Naive thymus-derived CD8-positive, alpha-beta T cell (primary cell): Measurements from ENCODE around the gene USP32. TPM values are rescaled to one million over a fixed set of nuclear protein-coding genes. Genes with fewer than 3 reads are reported as not detected.
"Not testable (repeated sequence)": the region's sequence is repeated elsewhere in the genome, so short reads cannot be mapped to it uniquely, and the experiment has no call there.

Source experiments
- ATAC-seq, 2 donors: fragments of 150-1000 bp; cut with Tn5 transposase in 1 of 2; sonication (Bioruptor Pico), chemical (Tn5 transposase) in 1 of 2; 1 replicate in 1 of 2; 2 replicates in 1 of 2; pipeline ENCODE4 v1.10.0; 2021; ENCODE audit warnings: mild to moderate bottlenecking in 2 of 2, moderate library complexity in 2 of 2
- POLR2A ChIA-PET: fragments of 350-600 bp; sonication (Branson Sonifier 250); formaldehyde crosslinking; loops from one replicate; lab custom pipeline; 2021; ENCODE audit warnings: antibody characterized with exemption; lab: Charles Lee
- DNase-seq, 10 donors: peaks; one replicate each; pipeline versions ENCODE4 v3.0.0 to v3.0.0-alpha.2; 2020 to 2022
- H3K27ac Mint-ChIP-seq, 10 donors: one replicate each; pipeline ENCODE4 v1.8.0; 2020 to 2022; ENCODE audit warnings: mild to moderate bottlenecking in 10 of 10, mixed read lengths in 10 of 10, moderate library complexity in 4 of 10, inconsistent platforms in 1 of 10
- H3K27me3 Mint-ChIP-seq, 5 donors: one replicate each; pipeline ENCODE4 v1.8.0; 2021 to 2022; ENCODE audit warnings: mixed read lengths in 5 of 5
- H3K36me3 Mint-ChIP-seq, 3 donors: one replicate each; pipeline ENCODE4 v1.8.0; 2020 to 2022; ENCODE audit warnings: mixed read lengths in 3 of 3, mild to moderate bottlenecking in 2 of 3, inconsistent platforms in 1 of 3
- H3K4me1 Mint-ChIP-seq, 4 donors: one replicate each; pipeline ENCODE4 v1.8.0; 2021 to 2022; ENCODE audit warnings: mixed read lengths in 4 of 4
- H3K4me3 Mint-ChIP-seq, 10 donors: one replicate each; pipeline ENCODE4 v1.8.0; 2020 to 2022; ENCODE audit warnings: mild to moderate bottlenecking in 10 of 10, mixed read lengths in 10 of 10, moderate library complexity in 6 of 10, inconsistent platforms in 1 of 10
- H3K9me3 Mint-ChIP-seq, 9 donors: one replicate each; pipeline ENCODE4 v1.8.0; 2020 to 2022; ENCODE audit warnings: mixed read lengths in 9 of 9, mild to moderate bottlenecking in 3 of 9, inconsistent platforms in 1 of 9, moderate library complexity in 1 of 9
- polyA plus RNA-seq, 3 donors: library from polyadenylated mRNA; unstranded; fragments of 300-500 nt; fragmentation: Illumina TruSeq; gene quantifications; one replicate each; pipeline ENCODE4 v1.2.3, GENCODE V29; 2021
- total RNA-seq, 8 experiments: library from RNA in 2 of 8; stranded (reverse) in 2 of 8; gene quantifications; one replicate each; pipeline ENCODE4 v1.2.3 and lab custom pipeline; 2021 to 2026

Gene USP32
- total and polyA plus RNA-seq, 5 experiments from 2014 or later, result 3.9 to 36.6 (median 5.6) TPM

DNA sequence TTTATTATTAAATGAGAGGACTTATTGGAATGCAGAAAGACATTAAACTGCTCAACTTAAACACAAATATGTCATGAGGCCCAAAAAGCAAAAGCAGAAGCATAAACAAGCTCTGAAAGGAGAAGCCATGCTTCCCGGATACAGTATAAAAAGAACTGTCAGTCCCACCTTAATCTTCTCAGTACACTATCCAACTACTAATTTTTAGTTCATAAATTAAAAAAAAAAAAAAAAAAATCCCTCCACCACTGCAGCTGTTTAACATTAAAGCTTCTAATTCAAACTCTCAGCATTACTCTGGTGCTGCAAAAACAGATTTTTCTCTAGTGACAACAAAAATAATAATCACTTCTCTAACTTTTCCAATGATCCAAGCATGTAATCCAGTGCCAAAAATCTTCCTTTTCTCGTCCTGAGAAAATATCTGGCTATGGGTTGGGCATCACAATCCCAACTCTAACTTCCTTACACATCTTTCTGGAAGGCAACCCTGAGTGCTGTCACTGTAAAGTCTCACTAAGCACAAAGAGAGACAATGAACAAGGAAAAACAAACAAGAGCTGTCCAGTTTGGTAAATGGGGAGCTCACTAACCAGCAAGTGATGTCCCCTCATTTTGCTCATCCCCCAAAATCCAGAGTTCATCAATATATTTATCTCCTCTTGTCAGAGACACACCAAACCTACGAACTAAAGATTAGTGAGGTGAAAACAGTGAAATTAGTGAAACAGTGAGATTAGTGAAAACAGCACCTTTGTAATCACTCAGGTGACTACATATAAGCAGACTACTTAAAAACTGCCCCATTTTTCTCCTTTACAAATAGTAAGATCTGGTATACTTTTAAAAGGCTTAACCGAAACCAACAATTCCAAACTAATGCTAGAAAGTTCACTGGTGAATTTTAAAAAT, 5.5 kb downstream of the USP32 start:
- DNase-seq (no peak), ATAC-seq (no peak)
- Mint-ChIP-seq H3K27me3 (no peaks in the 10 kb centered on the region), H3K27ac (peak overlapping the region in 1 of 10 donors; percentile 45), H3K4me1 (peaks cover 35 to 68% (median 63%) of the 10 kb centered on the region in 4 donors), H3K4me3 (peak overlapping the region in 2 of 10 donors; percentile 5 to 26), H3K9me3 (no peaks in the 10 kb centered on the region), H3K36me3 (peaks cover 0 to 8% (median 0%) of the 10 kb centered on the region in 3 donors)
- POLR2A ChIA-PET, result no interaction called here

DNA sequence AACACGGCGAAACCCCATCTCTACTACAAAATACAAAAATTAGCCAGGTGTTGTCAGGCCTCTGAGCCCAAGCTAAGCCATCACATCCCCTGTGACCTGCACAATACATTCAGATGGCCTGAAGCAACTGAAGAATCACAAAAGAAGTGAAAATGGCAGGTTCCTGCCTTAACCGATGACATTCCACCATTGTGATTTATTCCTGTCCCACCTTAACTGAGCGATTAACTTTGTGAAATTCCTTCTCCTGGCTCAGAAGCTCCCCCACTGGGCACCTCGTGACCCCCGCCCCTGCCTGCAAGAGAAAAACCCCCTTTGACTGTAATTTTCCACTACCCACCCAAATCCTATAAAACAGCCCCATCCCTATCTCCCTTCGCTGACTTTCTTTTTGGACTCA, 7.0 kb downstream of the USP32 start:
- DNase-seq, ATAC-seq, H3K4me3 Mint-ChIP-seq, H3K9me3 Mint-ChIP-seq, POLR2A ChIA-PET, H3K27me3 Mint-ChIP-seq: not testable (repeated sequence)
- H3K4me1 Mint-ChIP-seq, result peaks cover 23 to 54% (median 49%) of the 10 kb centered on the region in 4 donors
- peaks cover 0 to 13% (median 0%) of the 10 kb centered on the region in 3 donors for H3K36me3 Mint-ChIP-seq
- peak overlapping the region in 3 of 10 donors; percentile 17 to 48 (median 30) for H3K27ac Mint-ChIP-seq

DNA sequence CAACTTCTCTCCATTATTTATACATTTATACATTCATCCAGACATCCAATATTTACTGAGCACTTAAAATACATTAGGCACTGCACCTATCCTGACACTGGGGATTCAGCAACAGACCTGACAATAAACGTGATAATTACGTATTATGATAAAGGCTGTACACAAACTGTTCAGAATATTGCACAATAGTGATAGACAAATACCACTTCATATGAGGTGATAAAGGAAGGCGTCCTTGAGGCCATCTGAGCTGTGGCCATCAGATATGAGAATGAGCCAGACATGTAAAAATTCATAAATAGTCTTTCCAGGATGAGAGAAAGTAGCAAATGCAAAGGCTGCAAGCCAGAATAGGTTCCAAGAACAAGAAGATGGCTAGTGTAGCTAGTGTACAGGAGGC, 8.6 kb downstream of the USP32 start:
- POLR2A ChIA-PET, result interaction anchor here (2.2 kb wide), 1 partner anchor 8 kb away, joined by 6 read pairs; the partner anchor contains the start of gene USP32
- Mint-ChIP-seq H3K9me3 (no peaks in the 10 kb centered on the region), H3K36me3 (peaks cover 0 to 13% (median 0%) of the 10 kb centered on the region in 3 donors), H3K27ac (peak overlapping the region in 1 of 10 donors; percentile 50), H3K4me1 (peaks cover 21 to 42% (median 39%) of the 10 kb centered on the region in 4 donors), H3K27me3 (no peaks in the 10 kb centered on the region), H3K4me3 (no peak overlapping the region)
- ATAC-seq (no peak), DNase-seq (no peak)

DNA sequence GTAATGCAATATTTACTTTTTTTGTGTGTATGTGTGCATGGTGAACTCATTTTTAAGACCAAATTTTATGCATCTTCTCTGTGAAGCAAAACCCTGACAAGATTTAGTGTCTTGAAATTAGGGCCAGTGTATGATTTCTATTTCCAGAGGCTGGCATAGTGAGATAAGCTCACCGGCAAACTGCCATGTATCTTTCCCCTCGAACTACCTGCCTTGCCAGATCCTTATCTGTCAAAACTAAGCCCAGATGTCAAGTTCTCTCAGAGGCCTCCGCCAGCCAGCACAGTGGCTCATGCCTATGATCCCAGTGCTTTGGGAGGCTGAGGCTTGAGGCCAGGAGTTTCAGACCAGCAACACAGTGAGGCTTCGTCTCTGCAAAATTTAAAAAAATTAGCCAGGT, 10.0 kb downstream of the USP32 start:
- DNase-seq (no peak), ATAC-seq (no peak)
- POLR2A ChIA-PET, result interaction anchor here (2.2 kb wide), 1 partner anchor 10 kb away, joined by 6 read pairs; the partner anchor contains the start of gene USP32
- peaks cover 0 to 21% (median 0%) of the 10 kb centered on the region in 3 donors for H3K36me3 Mint-ChIP-seq
- H3K27ac Mint-ChIP-seq, result peak overlapping the region in 1 of 10 donors; percentile 66
- no peak overlapping the region for H3K4me3 Mint-ChIP-seq
- peaks cover 18 to 33% (median 31%) of the 10 kb centered on the region in 4 donors for H3K4me1 Mint-ChIP-seq
- H3K9me3 Mint-ChIP-seq, result no peaks in the 10 kb centered on the region
- no peaks in the 10 kb centered on the region for H3K27me3 Mint-ChIP-seq

DNA sequence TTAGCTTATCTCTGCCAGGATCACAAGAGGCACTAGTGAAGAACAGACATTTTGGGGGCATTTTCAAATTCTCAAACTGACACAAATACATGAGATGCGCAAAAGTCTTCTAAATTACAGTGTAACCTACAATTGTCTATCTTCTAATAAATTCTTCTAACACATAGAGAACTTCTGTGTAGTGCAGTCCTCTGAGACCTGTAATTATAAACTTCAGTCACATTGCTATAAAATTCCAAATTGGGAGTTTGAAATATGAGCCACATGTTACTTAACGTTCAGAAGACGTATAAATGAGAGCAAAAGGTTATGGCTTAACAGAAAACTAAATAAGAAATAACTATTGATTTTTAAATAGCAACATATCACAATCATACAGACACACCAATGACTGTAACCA, 12.5 kb downstream of the USP32 start:
- H3K27ac Mint-ChIP-seq, ATAC-seq, H3K4me3 Mint-ChIP-seq, POLR2A ChIA-PET, H3K27me3 Mint-ChIP-seq, H3K9me3 Mint-ChIP-seq, DNase-seq: not testable (repeated sequence)
- Mint-ChIP-seq H3K36me3 (peaks cover 0 to 23% (median 0%) of the 10 kb centered on the region in 3 donors), H3K4me1 (peaks cover 8 to 16% (median 11%) of the 10 kb centered on the region in 4 donors)

DNA sequence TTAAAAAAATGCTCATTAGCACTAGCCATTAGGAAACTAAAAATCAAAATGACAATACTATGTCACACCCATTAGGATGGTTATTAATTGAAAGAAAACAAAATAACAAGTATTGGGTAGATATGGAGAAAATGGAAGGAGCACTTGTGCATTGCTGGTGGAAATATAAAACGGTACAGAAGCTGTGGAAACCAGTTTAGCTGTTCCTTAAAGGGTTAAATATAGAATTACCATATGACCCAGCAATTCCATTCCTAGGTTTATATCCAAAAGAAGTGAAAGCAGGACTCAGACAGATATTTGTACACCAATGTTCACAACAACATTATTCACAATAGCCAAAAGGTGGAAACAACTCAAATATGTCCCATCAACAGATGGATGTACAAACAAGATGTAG, 13.7 kb downstream of the USP32 start:
- H3K27me3 Mint-ChIP-seq, H3K4me1 Mint-ChIP-seq, H3K4me3 Mint-ChIP-seq, ATAC-seq, POLR2A ChIA-PET, H3K9me3 Mint-ChIP-seq, DNase-seq, H3K27ac Mint-ChIP-seq: not testable (repeated sequence)
- H3K36me3 Mint-ChIP-seq, result peaks cover 0 to 26% (median 3%) of the 10 kb centered on the region in 3 donors

DNA sequence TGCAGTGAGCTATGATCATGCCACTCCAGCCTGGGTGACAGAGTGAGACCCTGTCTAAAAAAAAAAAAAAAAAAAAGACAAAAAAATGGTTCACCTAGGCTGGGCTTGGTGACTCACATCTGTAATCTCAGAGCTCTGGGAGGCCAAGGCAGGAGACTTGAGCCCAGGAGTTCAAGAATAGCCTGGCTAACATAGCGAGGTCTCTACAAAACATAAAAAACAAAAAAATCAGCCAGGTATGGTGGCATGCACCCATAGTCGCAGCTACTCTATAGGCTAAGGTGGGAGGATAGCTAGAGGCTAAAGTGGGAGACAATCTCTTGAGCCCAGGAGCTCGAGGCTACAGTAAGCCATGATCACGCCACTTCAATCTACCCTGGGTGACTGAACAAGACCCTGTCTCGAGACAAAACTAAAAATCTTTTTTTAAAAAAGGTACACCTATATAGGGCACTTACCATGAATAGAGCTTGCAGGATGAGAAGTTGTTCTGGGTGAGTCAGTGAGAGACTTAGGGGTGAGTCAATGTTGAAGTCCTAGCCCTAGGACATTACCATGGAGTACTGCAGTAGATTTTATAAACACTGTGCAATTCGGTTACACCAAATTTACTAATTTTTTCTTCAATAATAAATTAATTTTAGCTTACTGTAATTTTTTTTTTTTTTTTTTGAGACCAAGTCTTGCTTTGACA, 19.0 kb downstream of the USP32 start:
- Mint-ChIP-seq H3K9me3 (no peaks in the 10 kb centered on the region), H3K27me3 (no peaks in the 10 kb centered on the region), H3K4me3 (no peak overlapping the region), H3K27ac (peak overlapping the region in 1 of 10 donors; percentile 58), H3K4me1 (peaks cover 11 to 29% (median 16%) of the 10 kb centered on the region in 4 donors), H3K36me3 (peaks cover 0 to 22% (median 3%) of the 10 kb centered on the region in 3 donors)
- DNase-seq, result no peak
- POLR2A ChIA-PET, result no interaction called here
- no peak for ATAC-seq

DNA sequence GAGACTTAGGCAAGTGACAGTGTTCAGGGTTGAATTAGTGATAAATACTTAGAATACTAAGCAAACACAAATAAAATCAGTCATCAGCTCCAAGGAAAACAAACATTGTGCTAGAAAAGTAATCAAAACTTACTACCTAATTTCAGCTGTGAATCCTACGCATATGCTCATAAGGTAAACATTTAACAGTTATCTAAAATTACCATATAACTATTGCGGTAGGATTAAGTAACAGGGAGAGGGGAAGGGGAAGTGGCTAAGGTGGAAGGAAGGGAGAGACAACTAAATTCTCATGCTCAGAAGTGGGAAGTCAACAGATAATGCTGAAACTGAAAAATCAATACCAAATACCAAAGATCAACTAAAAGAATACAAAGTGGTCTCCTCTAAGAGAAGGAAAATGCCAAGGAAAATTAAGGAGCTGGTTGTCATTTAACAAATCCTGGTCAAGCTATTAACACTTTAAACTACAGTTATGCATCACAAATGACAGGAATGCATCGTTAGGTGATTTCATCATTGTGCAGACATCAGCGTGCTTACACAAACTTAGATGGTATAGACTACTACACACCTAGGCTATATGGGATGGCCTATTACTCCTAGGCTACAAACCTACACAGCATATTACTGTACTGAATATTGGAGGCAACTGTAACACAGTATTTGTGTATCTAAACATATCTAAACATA, 20.0 kb downstream of the USP32 start:
- Mint-ChIP-seq H3K36me3 (peaks cover 0 to 15% (median 3%) of the 10 kb centered on the region in 3 donors), H3K9me3 (no peaks in the 10 kb centered on the region), H3K27me3 (no peaks in the 10 kb centered on the region), H3K27ac (no peak overlapping the region), H3K4me1 (peaks cover 12 to 29% (median 17%) of the 10 kb centered on the region in 4 donors), H3K4me3 (no peak overlapping the region)
- no peak for ATAC-seq
- no peak for DNase-seq
- POLR2A ChIA-PET, result no interaction called here

DNA sequence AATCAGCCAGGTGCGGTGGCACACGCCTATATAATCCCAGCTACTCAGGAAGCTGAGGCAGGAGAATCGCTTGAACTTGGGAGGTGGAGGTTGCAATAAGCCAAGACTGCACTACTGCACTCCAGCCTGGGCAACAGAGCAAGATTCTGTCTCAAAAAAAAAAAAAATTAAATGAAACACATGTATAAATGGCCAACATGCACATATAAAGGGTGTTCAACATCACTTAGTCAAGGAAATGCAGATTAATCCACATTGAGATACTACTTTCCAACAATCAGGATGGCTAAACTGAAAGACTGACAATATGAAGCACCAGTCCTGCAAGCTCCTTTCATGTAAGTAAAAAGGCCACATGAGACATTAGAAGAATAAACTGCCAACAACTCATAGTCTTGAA, 20.5 kb downstream of the USP32 start:
- POLR2A ChIA-PET, result no interaction called here
- H3K4me3 Mint-ChIP-seq, result no peak overlapping the region
- H3K27me3 Mint-ChIP-seq, result no peaks in the 10 kb centered on the region
- H3K4me1 Mint-ChIP-seq, result peaks cover 12 to 29% (median 17%) of the 10 kb centered on the region in 4 donors
- H3K36me3 Mint-ChIP-seq, result peaks cover 0 to 10% (median 3%) of the 10 kb centered on the region in 3 donors
- no peak for ATAC-seq
- no peaks in the 10 kb centered on the region for H3K9me3 Mint-ChIP-seq
- no peak for DNase-seq
- no peak overlapping the region for H3K27ac Mint-ChIP-seq

DNA sequence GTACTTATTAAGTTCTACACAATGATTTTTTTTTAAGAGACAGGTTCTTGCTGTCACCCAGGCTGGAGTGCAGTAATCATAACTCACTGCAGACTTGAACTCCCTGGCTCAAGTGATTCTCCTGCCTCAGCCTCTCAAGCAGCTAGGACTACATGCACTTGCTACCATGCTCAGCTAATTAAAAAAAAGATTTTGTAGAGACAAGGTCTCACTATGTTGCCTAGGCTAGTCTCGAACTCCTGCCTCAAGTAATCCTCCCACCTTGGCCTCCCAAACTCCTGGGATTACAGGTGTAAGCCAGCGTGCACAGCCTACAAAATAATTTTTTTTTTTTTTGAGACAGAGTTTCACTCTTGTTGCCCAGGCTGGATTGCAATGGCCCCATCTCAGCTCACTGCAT, 22.2 kb downstream of the USP32 start:
- H3K9me3 Mint-ChIP-seq, result no peaks in the 10 kb centered on the region
- no peak for DNase-seq
- no peak for ATAC-seq
- H3K27ac Mint-ChIP-seq, result no peak overlapping the region
- peaks cover 12 to 30% (median 17%) of the 10 kb centered on the region in 4 donors for H3K4me1 Mint-ChIP-seq
- H3K4me3 Mint-ChIP-seq, result no peak overlapping the region
- H3K27me3 Mint-ChIP-seq, result no peaks in the 10 kb centered on the region
- H3K36me3 Mint-ChIP-seq, result peaks cover 0 to 16% (median 5%) of the 10 kb centered on the region in 3 donors
- POLR2A ChIA-PET, result no interaction called here

DNA sequence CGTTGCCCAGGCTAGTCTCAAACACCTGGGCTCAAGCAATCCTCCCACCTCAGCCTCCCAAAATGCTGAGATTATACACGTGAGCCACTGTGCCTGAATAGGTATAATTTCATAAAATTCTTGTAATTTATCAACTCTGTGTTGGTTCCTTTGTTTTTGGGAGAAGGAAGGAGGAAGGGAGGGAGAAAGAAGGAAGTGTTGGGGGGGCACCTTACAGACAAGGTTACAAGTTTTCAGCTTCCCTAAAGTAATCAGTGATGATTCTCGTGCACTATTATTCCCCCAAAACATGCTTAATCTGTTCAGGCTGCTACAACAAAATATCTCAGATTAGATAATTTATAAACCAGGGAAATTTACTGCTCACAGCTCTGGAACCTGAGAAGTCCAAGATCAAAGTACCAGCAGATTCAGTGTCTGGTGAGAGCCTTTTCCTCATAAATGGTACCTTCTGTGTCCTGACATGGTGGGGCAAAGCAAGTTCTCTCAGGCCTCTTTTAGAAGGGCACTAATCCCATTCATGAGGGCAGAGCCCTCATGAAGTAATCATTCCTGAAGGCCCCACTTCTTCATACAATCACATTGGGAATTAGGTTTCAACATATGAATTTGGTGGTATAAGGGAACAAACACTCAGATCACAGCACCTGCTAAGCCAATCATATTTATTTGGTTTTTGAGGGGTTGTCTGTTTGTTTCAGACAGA, 28.1 kb downstream of the USP32 start:
- POLR2A ChIA-PET, result no interaction called here
- ATAC-seq (no peak), DNase-seq (no peak)
- Mint-ChIP-seq H3K4me3 (no peak overlapping the region), H3K36me3 (peaks cover 0 to 7% (median 5%) of the 10 kb centered on the region in 3 donors), H3K27me3 (no peaks in the 10 kb centered on the region), H3K27ac (no peak overlapping the region), H3K4me1 (peaks cover 3 to 10% (median 8%) of the 10 kb centered on the region in 4 donors), H3K9me3 (no peaks in the 10 kb centered on the region)

DNA sequence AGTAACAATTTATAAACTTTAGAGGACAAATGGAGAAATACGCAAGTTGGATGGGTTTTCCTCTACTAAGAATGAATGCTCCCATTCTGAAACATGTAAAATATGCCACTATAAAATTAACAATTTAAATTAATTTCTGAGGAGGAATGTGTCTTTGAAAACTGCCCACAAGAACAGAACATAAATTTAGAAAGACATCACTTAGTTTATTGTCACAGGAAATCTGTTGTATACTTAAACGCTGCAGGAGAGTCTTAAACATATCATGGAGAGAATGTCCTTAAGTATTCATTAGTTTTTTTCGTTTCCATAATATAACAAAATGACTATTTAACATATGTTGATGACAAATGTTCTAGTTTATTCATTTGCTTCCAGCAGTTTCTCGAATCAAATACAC, 29.6 kb downstream of the USP32 start:
- Mint-ChIP-seq H3K4me1 (peaks cover 0 to 5% (median 5%) of the 10 kb centered on the region in 4 donors), H3K9me3 (no peaks in the 10 kb centered on the region), H3K27ac (no peak overlapping the region), H3K27me3 (no peaks in the 10 kb centered on the region), H3K4me3 (no peak overlapping the region), H3K36me3 (peaks cover 0 to 7% (median 5%) of the 10 kb centered on the region in 3 donors)
- no peak for ATAC-seq
- POLR2A ChIA-PET, result interaction anchor here (0.5 kb wide), 1 partner anchor 131 kb away, joined by 3 read pairs; no protein-coding TSS in a partner anchor
- DNase-seq, result no peak
